BLaER1 (cell line): ENCODE measurements around the gene CPEB2.

Experiments
- H3K27ac ChIP-seq: shearing (Covaris generic); formaldehyde crosslinking; 2 replicates; pipeline ENCODE4 v1.8.1; 2022
- H3K27me3 ChIP-seq: shearing (Covaris generic); formaldehyde crosslinking; 2 replicates; pipeline ENCODE4 v1.8.1; 2022
- H3K36me3 ChIP-seq: shearing (Covaris generic); formaldehyde crosslinking; 2 replicates; pipeline ENCODE4 v1.8.1; 2022
- H3K4me1 ChIP-seq: shearing (Covaris generic); formaldehyde crosslinking; 2 replicates; pipeline ENCODE4 v1.8.1; 2022
- H3K4me2 ChIP-seq: shearing (Covaris generic); formaldehyde crosslinking; 2 replicates; pipeline ENCODE4 v1.8.1; 2022
- H3K4me3 ChIP-seq: shearing (Covaris generic); formaldehyde crosslinking; 2 replicates; pipeline ENCODE4 v1.8.1; 2022
- H3K9ac ChIP-seq: shearing (Covaris generic); formaldehyde crosslinking; 2 replicates; pipeline ENCODE4 v1.8.1; 2022
- H3K9me3 ChIP-seq: shearing (Covaris generic); formaldehyde crosslinking; 2 replicates; pipeline ENCODE4 v1.8.1; 2022
- H4K20me1 ChIP-seq: shearing (Covaris generic); formaldehyde crosslinking; 2 replicates; pipeline ENCODE4 v1.8.1; 2022
- Cebpa-rat ChIP-seq: shearing (Covaris generic); IDR thresholded peaks from 2 replicates; pipeline ENCODE4 v1.8.1; 2022

CPEB2 gene

GRCh38 chr4:15109600-15109999 is 107.3 kb downstream of the CPEB2 start:
- Histone ChIP-seq H3K4me3 (no peak overlapping the region), H3K36me3 (no peaks in the 10 kb centered on the region), H4K20me1 (no peaks in the 10 kb centered on the region), H3K4me1 (no peaks in the 10 kb centered on the region), H3K27ac (no peak overlapping the region), H3K9ac (no peak overlapping the region), H3K9me3 (no peaks in the 10 kb centered on the region), H3K4me2 (no peak overlapping the region), H3K27me3 (no peaks in the 10 kb centered on the region)
- no peak for TF ChIP-seq Cebpa-rat

DNA sequence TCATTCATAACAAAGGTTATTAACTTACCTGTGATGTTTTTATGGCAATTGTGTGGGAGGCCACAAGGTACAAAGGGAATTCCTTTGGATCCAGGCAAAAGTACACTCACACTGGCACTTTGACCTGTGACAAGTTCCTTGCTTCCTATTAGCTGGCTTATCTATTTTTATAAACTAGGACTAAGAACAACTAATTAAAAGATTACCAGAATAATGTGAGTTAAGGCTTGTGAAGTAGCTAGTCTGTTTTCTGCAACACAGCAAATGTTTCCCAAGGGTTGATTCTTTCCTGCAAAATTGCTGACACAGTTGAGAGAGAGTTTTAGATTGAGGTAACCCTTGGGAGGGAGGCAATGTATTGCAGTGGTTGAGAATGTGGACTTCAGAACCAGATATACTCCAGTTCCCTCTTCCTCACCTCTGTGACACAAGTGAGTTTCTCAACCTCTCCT is 107.9 kb downstream of the CPEB2 start:
- Histone ChIP-seq H3K4me2 (no peak overlapping the region), H3K9me3 (no peaks in the 10 kb centered on the region), H3K9ac (no peak overlapping the region), H4K20me1 (no peaks in the 10 kb centered on the region), H3K27me3 (no peaks in the 10 kb centered on the region), H3K4me3 (no peak overlapping the region), H3K27ac (no peak overlapping the region), H3K36me3 (no peaks in the 10 kb centered on the region), H3K4me1 (no peaks in the 10 kb centered on the region)
- no peak for TF ChIP-seq Cebpa-rat

DNA sequence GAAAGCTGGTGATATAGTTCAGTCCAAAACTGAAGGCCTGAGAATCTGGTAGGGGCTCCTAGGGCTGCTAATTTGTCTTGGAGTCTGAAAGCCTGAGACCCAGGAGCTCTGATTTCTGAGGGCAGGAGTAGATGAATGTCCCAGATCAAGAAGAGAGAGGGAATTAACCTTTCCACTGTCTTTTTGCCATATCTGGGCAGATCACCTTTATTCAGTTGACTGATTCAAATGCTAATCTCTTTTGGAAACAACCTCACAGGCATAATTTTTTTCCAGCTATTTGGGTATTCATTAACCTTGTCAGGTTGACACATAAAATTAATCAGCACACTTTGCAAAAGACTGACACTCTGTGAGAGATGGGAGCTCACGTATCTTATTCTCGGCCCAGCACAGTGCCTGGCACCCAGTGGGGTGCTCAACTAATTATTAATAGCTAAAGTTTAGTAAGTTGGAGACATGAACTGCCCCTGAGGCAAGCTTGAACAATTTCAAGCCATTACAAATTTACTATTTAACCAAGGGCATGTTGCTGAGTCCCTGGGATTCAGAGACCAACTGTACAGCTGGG is 114.3 kb downstream of the CPEB2 start:
- no peak for TF ChIP-seq Cebpa-rat

GRCh38 chr4:15117270-15117946 is 115.1 kb downstream of the CPEB2 start:
- Histone ChIP-seq H3K9me3 (peaks cover 6% of the 10 kb centered on the region), H3K9ac (no peak overlapping the region), H3K4me2 (no peak overlapping the region), H3K27ac (no peak overlapping the region), H3K36me3 (no peaks in the 10 kb centered on the region), H3K4me3 (no peak overlapping the region), H3K4me1 (no peaks in the 10 kb centered on the region), H4K20me1 (no peaks in the 10 kb centered on the region), H3K27me3 (no peaks in the 10 kb centered on the region)
- no peak for TF ChIP-seq Cebpa-rat

More for the DNA sequence above, 114.3 kb downstream of the CPEB2 start:
- no peak overlapping the region for H3K9ac ChIP-seq
- no peaks in the 10 kb centered on the region for H3K4me1 ChIP-seq
- no peaks in the 10 kb centered on the region for H4K20me1 ChIP-seq
- H3K4me2 ChIP-seq, result no peak overlapping the region
- H3K27me3 ChIP-seq, result no peaks in the 10 kb centered on the region
- peaks cover 6% of the 10 kb centered on the region for H3K9me3 ChIP-seq
- no peaks in the 10 kb centered on the region for H3K36me3 ChIP-seq
- H3K4me3 ChIP-seq, result no peak overlapping the region
- H3K27ac ChIP-seq, result no peak overlapping the region

GRCh38 chr4:15118292-15118691 is 116.0 kb downstream of the CPEB2 start:
- Histone ChIP-seq H3K4me3 (no peak overlapping the region), H3K4me2 (no peak overlapping the region), H3K27me3 (no peaks in the 10 kb centered on the region), H3K27ac (no peak overlapping the region), H3K9me3 (peaks cover 6% of the 10 kb centered on the region), H3K4me1 (no peaks in the 10 kb centered on the region), H3K36me3 (no peaks in the 10 kb centered on the region), H3K9ac (no peak overlapping the region), H4K20me1 (no peaks in the 10 kb centered on the region)
- no peak for TF ChIP-seq Cebpa-rat
